ENCODE data around the gene VARS2.

VARS2 gene

GRCh38 chr6:30871592-30872183 lies 42.4 kb upstream of the VARS2 start (continued):
- TF ChIP-seq PRDM2 (tag by site-specific recombination; IDR thresholded peaks at IDR 0.05; ENCODE audit: borderline replicate concordance) (no peak), PRDM1 (tag by site-specific recombination; IDR thresholded peaks at IDR 0.05) (no peak), SETDB1 (IDR thresholded peaks at IDR 0.05; ENCODE audit: insufficient read length, low read length) (peak; percentile 64), ZNF776 (tag by site-specific recombination; IDR thresholded peaks at IDR 0.05; ENCODE audit: borderline replicate concordance) (no peak), ZNF248 (tag by site-specific recombination; IDR thresholded peaks at IDR 0.05) (no peak), HOXA7 (CRISPR knock-in tag; IDR thresholded peaks at IDR 0.05; ENCODE audit: borderline replicate concordance) (no peak), ZBTB17 (tag by site-specific recombination; IDR thresholded peaks at IDR 0.05) (no peak), AEBP2 (tag by site-specific recombination; IDR thresholded peaks at IDR 0.05; ENCODE audit: borderline replicate concordance) (no peak), ZNF610 (tag by site-specific recombination; IDR thresholded peaks at IDR 0.05; ENCODE audit: borderline replicate concordance) (no peak), ZNF416 (tag by site-specific recombination; IDR thresholded peaks at IDR 0.05) (no peak), ZBTB1 (tag by site-specific recombination; IDR thresholded peaks at IDR 0.05) (no peak), ZNF211 (tag by site-specific recombination; IDR thresholded peaks at IDR 0.05; ENCODE audit: low read depth) (no peak), ZBTB11 (tag by site-specific recombination; conservative IDR thresholded peaks at IDR 0.05; ENCODE audit: low read depth) (no peak), KLF8 (tag by site-specific recombination; IDR thresholded peaks at IDR 0.05) (peak; percentile 44; the same call in 1 of the 2 replicates), MZF1 (tag by site-specific recombination; IDR thresholded peaks at IDR 0.05; ENCODE audit: borderline replicate concordance) (no peak)

DNA sequence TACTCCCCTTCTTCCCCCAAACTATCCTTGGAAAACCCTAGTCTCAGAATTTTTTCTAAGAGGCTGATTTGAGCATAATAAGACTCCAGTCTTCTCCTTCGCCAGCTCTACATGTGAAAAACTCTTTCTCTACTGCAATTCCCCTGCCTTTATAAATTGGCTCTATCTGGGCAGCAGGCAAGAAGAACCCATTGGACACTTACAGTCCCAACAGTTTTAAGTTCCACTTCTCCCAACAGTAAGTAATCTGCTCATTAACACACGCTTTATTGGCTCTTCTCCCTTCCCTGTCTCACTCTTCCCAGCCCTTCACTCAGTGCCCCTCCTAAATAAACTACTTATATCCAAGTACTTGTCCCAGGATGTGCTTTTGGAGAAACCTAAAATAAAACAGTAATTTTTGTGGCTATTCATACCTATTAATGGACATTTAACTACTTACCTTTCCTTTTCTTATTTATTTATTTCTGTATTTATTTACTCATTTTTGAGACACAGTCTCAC lies 40.8 kb upstream of the VARS2 start:
- H3K4me3 ChIP-seq (ENCODE audit: low read depth, low read length) = no peak overlapping the region
- H3K27ac ChIP-seq (ENCODE audit: extremely low read depth, low read depth, low read length) = no peak overlapping the region
- H3K4me1 ChIP-seq (ENCODE audit: control insufficient read depth, insufficient read depth, low read length) = no peaks in the 10 kb centered on the region; the same call in 1 of the 2 replicates
- no peaks in the 10 kb centered on the region for H3K36me3 ChIP-seq (ENCODE audit: control insufficient read depth in 2 of 2, insufficient read depth in 1 of 2, low read length in 2 of 2)
- ChIA-PET POLR2A (no interaction called here), CTCF (interaction anchor here (14.8 kb wide), 1 partner anchor 44 kb away, joined by 332 read pairs; no protein-coding TSS in a partner anchor)
- no peaks in the 10 kb centered on the region for H3K9me3 ChIP-seq (ENCODE audit: control insufficient read depth, insufficient read depth, low read depth, low read length)
- TF ChIP-seq HOXD13 (CRISPR knock-in tag; IDR thresholded peaks at IDR 0.05; ENCODE audit: borderline replicate concordance) = no peak
- no peak for TF ChIP-seq ZNF544 (tag by site-specific recombination; IDR thresholded peaks at IDR 0.05)
- no peak for TF ChIP-seq ZNF311 (tag by site-specific recombination; IDR thresholded peaks at IDR 0.05; ENCODE audit: borderline replicate concordance)
- TF ChIP-seq ZNF610 (tag by site-specific recombination; IDR thresholded peaks at IDR 0.05; ENCODE audit: borderline replicate concordance) = no peak
- no peak for TF ChIP-seq ZNF184 (tag by site-specific recombination; IDR thresholded peaks at IDR 0.05)
- TF ChIP-seq, protein P1, sequence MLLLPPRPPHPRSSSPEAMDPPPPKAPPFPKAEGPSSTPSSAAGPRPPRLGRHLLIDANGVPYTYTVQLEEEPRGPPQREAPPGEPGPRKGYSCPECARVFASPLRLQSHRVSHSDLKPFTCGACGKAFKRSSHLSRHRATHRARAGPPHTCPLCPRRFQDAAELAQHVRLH (tag by site-specific recombination; IDR thresholded peaks at IDR 0.05) = no peak
- TF ChIP-seq ZNF221 (tag by site-specific recombination; IDR thresholded peaks at IDR 0.05; ENCODE audit: borderline replicate concordance) = no peak
- no peak for TF ChIP-seq ZNF501 (tag by site-specific recombination; IDR thresholded peaks at IDR 0.05)
- no peak for TF ChIP-seq ZNF18 (tag by site-specific recombination; IDR thresholded peaks at IDR 0.05)
- no peak for TF ChIP-seq ZNF785 (tag by site-specific recombination; IDR thresholded peaks at IDR 0.05)
